GM19239 (cell line): ENCODE measurements around the gene ABR.
"Not testable (repeated sequence)": the region's sequence is repeated elsewhere in the genome, so short reads cannot be mapped to it uniquely, and the experiment has no call there.

Experiments used
- DNase-seq: peaks from one replicate; pipeline ENCODE4 v3.0.0; 2011; ENCODE audit warnings: low spot score; ENCODE audit not compliant: insufficient read length
- FAIRE-seq: peaks from 2 replicates; lab custom pipeline; 2011; peaks lifted over from hg19 to GRCh38; lab: Jason Lieb, UNC

ABR gene

GRCh38 chr17:1003972-1004768 is 175.6 kb downstream of the ABR start:
- DNase-seq (no peak), FAIRE-seq (no peak)

- FAIRE-seq (no peak), DNase-seq (no peak)
These were observed 176.2 kb downstream of the ABR start for GRCh38 chr17:1003633-1003971.

- no peak for DNase-seq
- FAIRE-seq, result no peak
These were observed 176.8 kb downstream of the ABR start for GRCh38 chr17:1002771-1003555.

GRCh38 chr17:1002412-1002753 is 177.4 kb downstream of the ABR start:
- FAIRE-seq (no peak), DNase-seq (no peak)

- no peak for DNase-seq
- FAIRE-seq, result no peak
These were observed 178.0 kb downstream of the ABR start for GRCh38 chr17:1001640-1002411.

- DNase-seq, result no peak
- no peak for FAIRE-seq
These were observed 179.0 kb downstream of the ABR start for GRCh38 chr17:1000597-1001461.

GRCh38 chr17:998111-998510 is 181.7 kb downstream of the ABR start:
- no peak for FAIRE-seq
- no peak for DNase-seq

GRCh38 chr17:996554-997344 is 183.0 kb downstream of the ABR start, which contains the start of gene TIMM22:
TIMM22 (plus strand) TSS chr17:997129; CDS start chr17:997143, 14 bp downstream.
- peak; percentile 89 for FAIRE-seq
- DNase-seq, result peak; percentile 95

- FAIRE-seq, result not testable (repeated sequence)
These were observed 184.5 kb downstream of the ABR start for GRCh38 chr17:995324-995723.

GRCh38 chr17:992933-993332 is 186.8 kb downstream of the ABR start:
- DNase-seq, result no peak
- no peak for FAIRE-seq

More at GRCh38 chr17:995324-995723, 184.5 kb downstream of the ABR start:
- not testable (repeated sequence) for DNase-seq

GRCh38 chr17:988561-988960 is 191.2 kb downstream of the ABR start:
- FAIRE-seq (no peak), DNase-seq (no peak)

- FAIRE-seq, result no peak
- DNase-seq, result no peak
These were observed 191.8 kb downstream of the ABR start for GRCh38 chr17:987931-988330.

- no peak for DNase-seq
- FAIRE-seq, result no peak
These were observed 193.4 kb downstream of the ABR start for GRCh38 chr17:986322-986929.

GRCh38 chr17:983921-984320 is 195.9 kb downstream of the ABR start:
- FAIRE-seq, result no peak
- no peak for DNase-seq

- no peak for DNase-seq
- no peak for FAIRE-seq
These were observed 198.5 kb downstream of the ABR start for GRCh38 chr17:981292-981658.

GRCh38 chr17:980406-981291 is 199.1 kb downstream of the ABR start:
- peak; percentile 95 for FAIRE-seq
- DNase-seq, result peak; percentile 74

- peak; percentile 96 for DNase-seq
- peak; percentile 74 for FAIRE-seq
These were observed 200.0 kb downstream of the ABR start, which contains the start of gene NXN for GRCh38 chr17:979539-980405. NXN (minus strand) TSS chr17:979776.
